Left ventricle myocardium superior (tissue), 1 donor: ENCODE results near the gene CRABP2. TPM values are rescaled to one million over a fixed set of nuclear protein-coding genes. Genes with fewer than 3 reads are reported as not detected.

ENCODE experiments used
- ATAC-seq: fragments of 200-7000 bp; cut with Tn5 transposase; one replicate; pipeline ENCODE4 v1.9.1; 2020; ENCODE audit warnings: mild to moderate bottlenecking, moderate library complexity
- DNase-seq: peaks from one replicate; pipeline ENCODE4 v3.0.0-alpha.2; 2020
- intact Hi-C: fragments of 100-400 bp; cut with micrococcal nuclease; formaldehyde crosslinking; loops from one replicate; pipeline ENCODE4 v1.11.0; 2022
- long read RNA-seq: library from polyadenylated mRNA; unstranded; transcript quantifications from one replicate; pipeline ENCODE4 v2.0.0, GENCODE V29; 2021
- total RNA-seq: library from RNA; stranded (reverse); fragmentation: NEBNext Ultra II Directional; extraction: Animal tissue kit (Norgen Biotek cat#: 25700); gene quantifications from one replicate; pipeline ENCODE4 v1.2.1, GENCODE V29; 2021
- donor health status: DM: no; HTN: yes; CAD: no; lungs with severe emphysema.

The CRABP2 gene
- 0.74 TPM for total RNA-seq
- long read RNA-seq, result 0 reads

- intact Hi-C loops, result no loop called here
- ATAC-seq (peak; percentile 4), DNase-seq (peak; percentile 45)
These were observed at the start of gene CRABP2 for GRCh38 chr1:156705321-156705917. CRABP2 (minus strand) TSS chr1:156705583; CDS start chr1:156705446, 137 bp downstream.

GRCh38 chr1:156754219-156754618 lies 48.8 kb upstream of the CRABP2 start:
- DNase-seq (no peak), ATAC-seq (no peak)
- intact Hi-C loops, result no loop called here

GRCh38 chr1:156752843-156753482 lies 47.6 kb upstream of the CRABP2 start:
- intact Hi-C loops, result no loop called here
- DNase-seq, result no peak
- ATAC-seq, result no peak

GRCh38 chr1:156751757-156752481 lies 46.5 kb upstream of the CRABP2 start:
- DNase-seq, result peak; percentile 99
- intact Hi-C loops, result no loop called here
- peak; percentile 79 for ATAC-seq

- ATAC-seq (no peak), DNase-seq (no peak)
- intact Hi-C loops, result no loop called here
These were observed 46.0 kb upstream of the CRABP2 start, which contains the start of gene HDGF for GRCh38 chr1:156751451-156751756. HDGF (minus strand) TSS chr1:156751675; CDS start chr1:156751429, 246 bp downstream.

GRCh38 chr1:156750711-156751450 lies 45.5 kb upstream of the CRABP2 start:
- peak; percentile 75 for DNase-seq
- ATAC-seq, result peak; percentile 6
- intact Hi-C loops, result no loop called here

- DNase-seq (no peak), ATAC-seq (no peak)
- intact Hi-C loops, result no loop called here
These were observed 44.8 kb upstream of the CRABP2 start for GRCh38 chr1:156750191-156750672.

GRCh38 chr1:156749419-156750118 lies 44.2 kb upstream of the CRABP2 start:
- no peak for ATAC-seq
- no peak for DNase-seq
- intact Hi-C loops, result no loop called here

- DNase-seq (peak; percentile 70), ATAC-seq (peak; percentile 5)
- intact Hi-C loops, result no loop called here
These were observed 43.5 kb upstream of the CRABP2 start for GRCh38 chr1:156748670-156749418.

- ATAC-seq, result peak; percentile 8
- DNase-seq, result no peak
- intact Hi-C loops, result no loop called here
These were observed 42.6 kb upstream of the CRABP2 start for GRCh38 chr1:156747742-156748669.

GRCh38 chr1:156746728-156747631 lies 41.6 kb upstream of the CRABP2 start:
- DNase-seq (peak; percentile 96), ATAC-seq (peak; percentile 69)
- intact Hi-C loops, result no loop called here

GRCh38 chr1:156746406-156746727 lies 41.0 kb upstream of the CRABP2 start:
- ATAC-seq (no peak), DNase-seq (no peak)
- intact Hi-C loops, result no loop called here

GRCh38 chr1:156745881-156746280 lies 40.5 kb upstream of the CRABP2 start:
- intact Hi-C loops, result no loop called here
- ATAC-seq (no peak), DNase-seq (no peak)

- ATAC-seq, result no peak
- intact Hi-C loops, result no loop called here
- DNase-seq, result no peak
These were observed 39.5 kb upstream of the CRABP2 start for GRCh38 chr1:156744786-156745419.

GRCh38 chr1:156744344-156744743 lies 39.0 kb upstream of the CRABP2 start:
- ATAC-seq, result no peak
- intact Hi-C loops, result no loop called here

More at GRCh38 chr1:156744344-156744743, 39.0 kb upstream of the CRABP2 start:
- DNase-seq, result no peak
